ENCODE results near the gene HPGD.

The HPGD gene

DNA sequence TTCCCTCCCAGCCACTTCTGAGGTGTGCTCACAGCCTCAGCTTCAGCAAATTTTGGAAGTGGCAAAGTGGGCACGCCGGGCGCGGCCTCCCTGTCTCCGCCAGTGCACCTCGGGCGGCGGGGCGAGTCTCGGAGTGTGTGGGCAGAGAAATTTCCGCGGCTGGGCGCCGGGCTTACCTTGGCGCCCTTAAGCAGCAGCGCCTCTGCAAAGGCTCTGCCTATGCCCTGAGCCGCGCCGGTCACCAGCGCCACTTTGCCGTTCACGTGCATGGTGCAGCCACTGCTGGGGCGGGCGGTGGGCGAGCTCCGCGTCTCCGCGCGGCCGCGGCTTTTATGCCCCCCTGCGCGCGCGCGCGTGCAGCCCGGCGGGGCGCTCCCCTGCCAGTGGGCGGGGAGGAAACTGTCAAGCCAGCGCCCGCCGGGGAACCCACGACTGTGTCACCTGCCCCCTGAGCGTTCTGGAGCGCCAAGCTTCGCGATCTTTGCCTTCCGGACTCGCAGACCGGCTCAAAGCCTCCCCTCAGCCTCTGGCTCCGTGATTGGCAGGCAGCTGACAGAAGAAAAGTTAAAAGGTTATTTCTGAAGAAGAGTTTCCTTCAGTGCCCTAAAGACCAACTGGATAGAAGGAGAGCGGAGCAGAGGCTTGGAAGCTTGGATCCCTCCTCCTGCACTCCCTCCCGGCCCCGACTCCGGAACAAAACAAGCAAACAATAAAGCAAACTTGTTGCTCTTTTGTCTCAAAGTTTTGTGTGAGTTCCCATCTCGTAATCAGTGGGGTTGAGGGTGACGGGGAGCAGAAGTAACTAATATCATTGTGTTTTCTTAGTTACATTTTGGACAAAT, at the start of gene HPGD:
Gene HPGD, minus strand, starts transcription at position 306 of the 842 bp plus-strand sequence. Its CDS starts 37 bp downstream, at position 269.
- DNase-seq: peak; percentile 66

DNA sequence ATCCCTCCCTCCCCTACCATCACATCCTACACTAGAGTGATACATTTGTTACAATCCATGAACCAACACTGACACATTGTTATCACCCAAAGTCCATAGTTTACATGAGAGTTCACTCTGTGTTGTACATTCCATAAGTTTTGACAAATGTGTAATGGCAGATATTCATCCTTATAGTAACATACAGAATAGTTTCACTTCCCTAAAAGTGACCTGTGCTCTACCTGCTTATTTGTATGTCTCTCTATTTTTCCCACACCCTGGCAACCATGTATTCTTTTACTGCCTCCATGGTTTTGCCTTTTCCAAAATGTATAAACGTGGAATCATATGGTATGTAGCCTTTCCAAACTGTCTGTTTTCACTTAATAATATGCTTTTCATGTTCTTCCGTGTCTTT, 42.2 kb upstream of the HPGD start:
- DNase-seq: no peak

DNA sequence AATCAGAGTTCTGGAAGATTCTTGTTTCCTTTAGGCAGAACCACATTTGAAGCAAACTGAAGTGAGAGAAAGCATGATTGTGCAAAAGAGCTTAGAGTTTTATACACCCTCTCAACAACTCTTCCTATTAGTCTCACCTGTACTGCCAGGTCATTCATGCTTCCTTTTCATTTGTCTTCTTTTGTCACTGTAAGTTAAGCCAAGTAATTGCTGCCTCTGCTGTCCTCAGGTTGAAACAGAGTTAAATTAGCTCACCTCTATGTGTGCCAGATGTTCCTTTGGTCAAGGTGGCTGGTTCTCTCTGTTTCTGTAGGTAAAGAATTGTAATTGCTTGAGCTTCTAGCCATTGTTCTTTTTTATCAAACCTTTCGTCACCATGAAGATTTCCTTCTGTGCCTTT, 41.1 kb upstream of the HPGD start:
- peak; percentile 15 for DNase-seq

DNA sequence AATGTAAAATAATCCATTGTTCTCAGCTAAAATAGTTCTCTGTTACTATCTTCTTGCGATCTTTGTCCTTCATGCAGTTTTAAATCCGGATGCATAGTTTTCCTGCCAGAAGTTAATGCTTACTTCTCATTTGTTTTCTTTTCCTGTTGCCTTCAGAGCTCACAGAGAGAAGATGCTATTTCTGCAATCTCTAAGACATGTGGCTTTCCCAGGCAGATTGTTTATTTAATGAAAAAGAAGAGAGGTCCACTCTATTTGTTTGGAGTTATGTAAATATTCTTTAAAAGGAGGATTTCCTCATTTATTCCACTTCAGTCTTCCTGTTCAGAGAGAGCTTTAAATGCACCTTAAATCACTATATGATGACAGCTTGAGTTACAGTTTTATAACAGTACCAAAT, 39.3 kb upstream of the HPGD start:
- no peak for DNase-seq

DNA sequence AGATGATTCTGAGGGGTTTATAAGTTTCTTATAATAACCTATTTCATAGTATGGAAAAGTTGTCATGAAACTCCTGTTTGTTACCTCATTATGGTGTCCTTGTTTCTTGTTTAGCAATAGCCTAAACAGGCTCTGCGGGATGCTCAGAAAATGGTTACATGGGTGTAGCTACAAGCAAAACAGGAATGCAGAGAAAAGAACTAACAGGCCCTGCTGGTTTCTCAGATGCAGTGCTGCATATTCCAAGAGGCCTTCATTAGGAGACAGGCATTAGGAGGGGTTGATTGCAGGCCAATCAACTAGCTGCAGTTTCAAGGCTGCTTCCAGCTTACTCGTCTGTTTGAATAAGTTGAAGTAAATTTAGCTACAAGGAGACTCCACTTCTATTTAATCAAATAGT, 37.6 kb upstream of the HPGD start:
- DNase-seq: no peak

DNA sequence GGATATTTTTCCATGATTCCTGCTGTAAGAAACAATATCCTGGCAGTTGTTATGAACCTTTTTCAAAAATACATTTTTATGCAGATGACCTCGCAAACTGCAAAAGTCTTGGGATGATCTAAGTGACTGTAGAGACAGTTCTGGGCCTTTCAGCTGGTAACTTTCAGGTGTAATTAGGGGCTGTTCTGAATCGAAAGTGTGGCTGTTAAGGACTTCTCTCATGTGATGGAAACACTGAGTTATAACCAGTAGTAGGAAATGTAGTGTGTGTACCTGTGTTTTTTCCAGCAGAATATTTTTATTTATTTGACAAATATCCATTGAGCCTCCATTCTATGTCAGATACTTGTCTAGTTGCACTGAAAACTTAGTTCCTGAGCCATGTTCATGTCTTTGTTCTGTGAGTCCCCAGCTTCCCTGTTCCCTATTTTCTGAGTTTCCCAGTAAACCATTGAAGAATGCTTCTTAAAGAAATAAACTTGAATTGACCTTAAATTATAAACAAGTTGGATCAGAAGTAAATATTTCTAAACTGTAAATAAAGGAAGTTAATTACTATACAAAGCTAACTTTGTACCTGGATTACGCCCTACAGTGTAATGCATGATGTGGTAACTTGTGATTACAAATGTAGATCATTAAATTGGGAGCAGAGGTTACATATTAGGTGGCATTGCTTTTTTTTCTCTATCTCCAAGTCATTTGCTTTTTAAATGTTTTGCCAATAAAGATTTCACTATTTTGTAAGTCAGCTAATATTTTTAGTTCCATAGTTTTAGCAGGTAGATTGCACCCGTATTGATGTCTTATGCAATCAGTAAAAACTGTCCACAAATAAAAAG, 33.7 kb upstream of the HPGD start:
- DNase-seq: no peak

DNA sequence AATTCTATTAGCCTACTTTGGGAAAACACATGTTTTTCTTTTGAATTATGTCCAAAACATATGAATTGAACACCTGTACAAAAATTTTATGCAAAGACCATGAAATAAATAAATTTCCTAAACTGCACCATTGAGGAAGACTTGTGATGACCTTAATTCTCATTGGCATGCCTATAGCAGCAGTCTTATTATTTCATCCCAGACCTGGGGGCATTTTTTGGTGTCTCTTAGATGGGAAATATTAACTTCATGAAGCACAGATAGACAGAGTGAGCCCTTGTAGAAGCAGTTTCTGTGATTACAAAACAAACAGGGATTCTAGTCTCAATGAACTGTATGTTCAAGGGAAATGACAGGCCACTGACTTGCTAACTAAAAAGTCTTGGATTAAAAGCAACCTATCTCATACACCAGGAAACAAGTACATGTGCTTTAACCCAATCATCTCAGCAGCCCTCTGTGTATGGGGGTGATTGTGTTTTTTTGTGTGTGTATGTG, 32.0 kb upstream of the HPGD start:
- DNase-seq: no peak

DNA sequence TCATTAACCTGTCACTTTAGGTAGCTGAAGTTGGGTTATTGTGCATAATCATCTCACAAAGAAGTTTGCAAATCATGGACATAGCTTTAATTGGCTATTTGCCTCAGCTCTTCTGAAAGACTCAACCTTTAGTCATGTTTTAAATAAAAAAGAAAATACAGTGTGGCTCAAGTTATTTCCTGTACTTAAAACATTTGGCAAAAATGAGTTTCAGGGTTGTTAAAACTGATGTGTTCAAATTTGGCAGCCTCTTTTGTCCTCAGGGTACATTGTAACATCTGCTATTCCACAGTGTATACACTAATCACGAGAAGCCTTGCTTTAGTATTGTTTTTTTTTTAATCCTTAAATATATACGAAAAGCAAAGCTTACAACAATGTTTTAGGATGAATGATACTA, 31.5 kb upstream of the HPGD start:
- DNase-seq: no peak

DNA sequence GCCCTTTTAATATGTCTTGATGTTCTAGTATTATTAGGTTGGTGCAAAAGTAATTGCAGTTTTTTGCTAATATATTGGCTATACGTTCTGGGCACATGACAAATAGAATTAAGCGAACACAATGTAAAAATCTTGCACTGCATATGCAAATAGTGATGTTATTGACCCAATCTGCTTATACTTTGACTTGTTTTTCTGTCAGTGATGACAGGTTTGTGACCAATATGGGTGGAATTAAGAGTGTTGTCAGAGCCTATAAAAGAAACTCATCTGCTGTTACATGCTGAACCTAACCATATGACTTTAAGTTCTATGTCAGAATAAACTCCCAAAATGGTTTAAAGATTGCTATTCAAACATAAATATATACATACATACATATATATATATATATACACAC, 30.7 kb upstream of the HPGD start:
- no peak for DNase-seq

DNA sequence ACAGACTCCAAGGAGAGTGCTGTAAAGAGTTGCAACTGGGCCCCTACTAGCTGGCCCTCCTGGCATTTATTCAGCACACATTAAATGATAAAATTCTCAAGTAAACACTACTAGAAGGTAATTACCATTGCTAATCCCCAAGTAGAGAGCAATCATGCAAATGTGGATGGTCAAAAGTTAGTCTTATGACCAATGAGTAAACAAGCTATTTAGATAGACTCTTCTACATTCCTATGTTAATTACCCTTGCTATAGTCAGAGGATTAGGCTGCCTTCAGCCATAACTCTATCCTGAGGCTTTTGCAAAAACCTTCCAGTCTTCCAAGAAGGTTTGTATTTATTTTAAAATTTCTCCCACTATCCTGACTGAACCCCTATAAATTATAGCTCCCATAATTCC, 28.3 kb upstream of the HPGD start:
- no peak for DNase-seq

DNA sequence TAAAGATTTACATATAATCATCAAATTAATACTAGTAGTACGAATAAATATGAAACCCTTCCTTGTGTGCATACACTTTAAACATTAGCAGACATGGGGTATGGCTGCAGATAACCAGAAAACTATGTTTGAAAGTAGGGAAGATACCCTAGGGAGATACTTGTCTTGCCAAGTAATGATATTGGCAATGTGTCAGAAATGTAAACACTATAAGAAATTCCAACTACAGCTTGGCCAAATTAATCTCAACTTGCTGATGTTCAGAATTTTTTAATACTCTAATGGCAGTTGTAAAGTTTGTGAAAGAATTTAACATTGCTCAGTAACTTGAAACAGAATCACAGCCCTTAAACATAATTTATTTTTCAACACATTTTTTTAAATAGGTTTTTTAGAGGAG, 27.4 kb upstream of the HPGD start:
- no peak for DNase-seq

DNA sequence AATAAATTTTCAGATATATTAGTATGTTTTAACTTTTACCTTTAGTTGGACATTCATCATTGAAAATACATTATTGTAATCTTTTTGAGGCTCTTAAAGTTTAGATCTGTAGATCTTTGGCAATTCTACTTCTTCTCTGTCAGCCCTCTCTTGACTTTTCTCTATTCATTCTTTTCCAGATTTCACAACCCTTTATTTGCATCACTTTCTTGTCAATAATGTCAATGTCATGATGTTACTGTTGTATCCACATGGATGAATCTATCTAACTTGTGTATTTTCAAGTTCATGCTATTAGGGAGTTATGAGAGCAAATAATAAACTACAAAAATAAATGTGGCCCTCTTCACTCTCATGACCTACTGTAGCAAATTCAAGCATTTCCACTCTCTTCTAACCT, 23.0 kb upstream of the HPGD start:
- no peak for DNase-seq

DNA sequence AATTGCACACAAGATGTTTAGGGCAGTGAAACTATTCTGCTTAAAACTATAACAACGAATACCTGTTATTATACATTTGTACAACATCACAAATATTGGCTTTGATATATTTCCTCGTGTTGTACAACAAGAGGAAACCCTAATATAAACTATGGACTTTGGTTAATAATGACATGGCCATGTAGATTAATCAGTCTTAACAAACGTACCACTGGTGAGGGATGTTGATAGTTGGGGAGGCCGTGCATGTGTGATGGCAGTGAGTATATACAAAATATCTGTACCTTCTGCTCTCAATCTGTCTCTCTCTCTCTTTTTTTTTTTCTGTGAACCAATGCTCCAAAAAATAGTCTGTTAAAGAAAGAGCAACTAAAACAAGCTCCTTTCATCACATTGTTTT, 22.2 kb upstream of the HPGD start:
- DNase-seq: no peak

DNA sequence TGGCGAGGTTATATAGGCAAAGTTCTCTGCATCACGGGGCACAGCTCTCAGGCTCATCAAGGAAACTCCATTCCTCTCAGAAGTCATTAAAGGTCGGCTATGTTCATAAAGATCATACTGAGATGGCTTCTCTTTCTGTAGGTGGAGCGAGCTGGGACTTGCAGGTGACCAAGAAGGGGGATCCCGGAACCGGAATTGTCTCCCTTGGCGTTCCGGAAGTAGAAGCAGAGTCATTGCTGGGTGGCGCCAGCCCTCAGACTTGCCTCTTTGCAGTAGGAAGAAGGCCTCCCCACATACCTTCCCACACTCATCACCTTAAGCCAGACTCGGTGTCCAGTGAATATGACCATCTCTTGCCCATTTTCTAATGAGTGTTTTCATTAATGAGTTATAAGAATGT, 17.9 kb upstream of the HPGD start:
- no peak for DNase-seq

DNA sequence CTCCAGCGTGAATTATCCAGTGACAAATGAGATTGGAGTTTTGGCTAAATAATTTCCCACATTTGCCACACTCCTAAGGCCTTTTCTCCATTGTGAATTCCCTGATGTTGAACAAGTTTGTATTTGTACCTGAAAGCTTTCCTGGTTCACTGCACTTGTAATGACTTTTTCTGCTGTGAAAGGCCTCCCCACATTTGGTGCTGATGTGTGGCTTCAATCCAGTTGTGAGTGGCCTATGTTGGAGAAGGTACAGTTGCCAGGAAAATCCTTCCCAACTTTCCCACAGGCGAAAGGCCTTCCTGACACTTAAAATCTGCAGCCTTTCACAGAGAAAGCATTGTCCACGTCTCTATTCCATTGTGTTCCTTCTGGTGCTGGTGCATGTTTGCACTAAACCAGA, 17.3 kb upstream of the HPGD start:
- DNase-seq: no peak

DNA sequence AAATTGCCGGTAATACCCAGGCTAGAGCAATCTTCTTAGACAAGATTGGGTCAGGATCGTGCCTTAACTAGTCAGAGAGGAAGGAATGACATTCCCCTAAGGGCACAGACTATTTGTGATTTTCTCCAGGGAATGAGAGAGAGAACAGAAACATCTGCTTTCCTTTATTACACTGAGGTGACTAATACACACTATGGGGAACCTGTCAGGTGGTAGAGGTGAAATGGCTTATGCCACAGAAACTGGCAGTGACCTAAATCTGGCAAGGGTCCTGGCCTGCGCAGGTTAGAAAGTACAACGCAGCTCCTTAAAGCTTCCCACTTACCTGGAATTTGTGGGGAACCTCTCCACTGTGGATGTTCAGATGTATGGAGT, 16.6 kb upstream of the HPGD start:
- no peak for DNase-seq

DNA sequence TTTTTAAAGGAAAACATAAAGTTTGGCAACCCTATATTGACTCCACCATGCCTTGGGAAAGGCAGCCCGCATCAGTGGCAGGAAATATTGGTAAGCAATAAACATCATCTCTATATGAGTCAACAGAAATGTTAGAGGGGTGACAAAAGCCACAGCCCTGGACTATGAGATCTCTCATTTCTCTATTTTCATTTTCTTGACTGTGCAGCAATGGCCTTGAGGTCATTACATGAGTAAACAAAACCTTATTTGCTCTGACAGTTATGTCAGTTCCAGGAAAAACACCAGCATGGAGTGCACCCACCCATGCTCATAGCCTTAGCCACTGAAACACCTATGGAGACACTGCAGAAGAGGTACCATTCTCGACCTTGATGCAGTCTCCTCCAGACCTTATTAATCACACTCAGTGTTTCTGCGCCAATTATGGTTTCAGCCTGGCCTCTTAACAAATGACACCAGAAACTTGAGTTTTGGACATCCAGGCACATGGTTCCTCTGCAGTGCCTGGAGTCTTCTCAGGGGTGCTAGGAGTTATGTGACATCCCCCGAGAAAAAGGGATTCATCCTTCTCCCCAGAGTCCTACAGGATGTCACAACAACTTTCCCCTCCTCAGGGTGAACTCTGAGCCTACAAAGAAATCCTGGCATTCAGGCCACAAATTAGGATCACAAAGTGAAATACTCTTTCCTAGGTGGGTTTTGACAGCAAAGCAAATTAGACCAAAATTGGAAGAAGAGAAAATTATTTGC, 16.0 kb upstream of the HPGD start:
- DNase-seq: no peak

DNA sequence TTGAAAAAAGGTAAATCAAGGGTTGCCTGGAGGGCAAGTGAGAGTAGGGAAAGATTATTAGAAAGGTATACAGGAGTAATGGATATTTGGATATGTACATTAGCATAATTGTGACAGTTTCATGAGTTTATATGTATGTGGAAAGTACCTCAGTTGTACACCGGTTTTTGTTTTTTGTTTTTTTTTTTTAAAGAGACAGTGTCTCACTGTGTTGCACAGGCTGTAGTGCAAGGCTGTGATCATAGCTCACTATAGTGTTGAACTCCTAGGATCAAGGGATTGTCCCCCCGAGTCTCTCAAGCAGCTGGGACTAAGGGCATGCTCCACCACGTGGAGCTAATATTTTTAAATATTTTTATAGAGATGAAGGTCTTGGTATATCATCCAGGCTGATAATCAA, 15.3 kb upstream of the HPGD start:
- no peak for DNase-seq

DNA sequence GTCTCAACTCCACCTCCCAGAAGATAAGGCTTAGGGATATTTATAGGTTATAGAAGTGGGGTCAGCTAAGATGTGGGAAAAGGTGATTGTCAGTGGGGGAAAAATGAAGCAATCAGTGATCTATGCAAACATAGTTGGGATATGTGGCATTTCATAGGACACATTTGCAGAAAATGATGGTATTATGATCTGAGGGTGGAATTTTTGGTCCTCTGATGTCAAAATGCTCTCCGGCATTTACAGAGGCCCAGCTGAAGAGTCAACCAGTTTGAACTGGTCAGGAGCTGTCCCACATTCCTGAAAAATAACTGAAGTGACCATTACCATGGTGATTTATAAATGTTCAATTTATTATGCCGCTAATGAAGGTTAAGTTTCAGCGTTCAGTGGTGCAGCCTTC, 12.2 kb upstream of the HPGD start:
- no peak for DNase-seq

DNA sequence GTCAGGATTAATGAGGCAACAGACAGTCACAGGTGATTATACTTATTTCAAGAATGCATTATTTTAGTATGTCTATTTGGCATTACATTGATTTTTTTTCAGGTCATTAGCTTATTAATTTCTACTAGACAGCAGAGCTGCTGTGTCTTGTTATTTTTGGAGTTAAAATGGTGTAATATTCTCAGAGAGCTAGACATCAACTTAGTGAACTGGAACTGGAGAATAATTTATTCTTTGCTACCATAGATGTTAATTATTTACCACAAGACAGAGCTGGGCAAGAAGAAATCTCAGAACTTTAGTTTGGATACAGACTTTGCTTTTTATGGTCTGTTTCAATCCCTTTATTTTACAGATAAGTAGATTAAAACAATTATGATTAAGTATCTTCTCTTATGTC, 10.2 kb upstream of the HPGD start:
- DNase-seq: no peak

DNA sequence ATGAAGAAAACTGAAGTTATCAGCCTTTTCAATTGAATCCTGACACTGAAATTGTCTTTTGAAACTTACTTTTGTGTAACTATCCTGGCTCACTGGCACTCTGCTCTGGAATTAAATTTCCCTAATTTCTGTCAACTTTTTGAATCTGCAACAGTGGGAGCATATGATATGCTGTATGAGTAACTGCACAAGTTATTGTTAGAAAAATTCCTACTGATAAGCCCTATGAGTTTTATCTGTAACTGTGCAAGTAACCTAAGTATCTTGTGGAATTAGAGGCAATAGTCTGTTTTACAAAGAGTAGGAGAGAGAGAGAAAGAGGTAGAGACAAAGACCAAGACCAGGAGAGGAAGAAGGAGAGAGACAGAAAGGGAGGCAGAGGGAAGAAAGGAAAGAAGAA, 9.2 kb upstream of the HPGD start:
- DNase-seq: no peak

DNA sequence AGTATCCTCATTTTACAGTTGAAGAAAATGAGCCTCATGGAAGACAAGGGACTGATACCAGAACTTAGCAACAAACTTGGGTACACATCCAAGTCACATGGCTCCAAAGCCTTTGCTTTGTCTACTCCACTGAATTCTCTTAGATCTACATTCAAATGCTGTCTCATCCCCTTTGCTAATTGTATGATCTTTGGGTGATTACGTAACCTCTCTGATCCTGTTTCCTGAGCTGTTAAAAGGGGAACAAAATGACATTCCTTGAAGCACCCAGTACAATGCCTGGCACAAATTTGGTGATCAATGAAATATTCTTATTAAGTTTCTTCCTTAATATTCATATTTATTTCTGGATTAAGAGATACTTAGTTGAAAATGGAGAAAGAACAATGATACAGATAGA, 5.9 kb upstream of the HPGD start:
- no peak for DNase-seq

DNA sequence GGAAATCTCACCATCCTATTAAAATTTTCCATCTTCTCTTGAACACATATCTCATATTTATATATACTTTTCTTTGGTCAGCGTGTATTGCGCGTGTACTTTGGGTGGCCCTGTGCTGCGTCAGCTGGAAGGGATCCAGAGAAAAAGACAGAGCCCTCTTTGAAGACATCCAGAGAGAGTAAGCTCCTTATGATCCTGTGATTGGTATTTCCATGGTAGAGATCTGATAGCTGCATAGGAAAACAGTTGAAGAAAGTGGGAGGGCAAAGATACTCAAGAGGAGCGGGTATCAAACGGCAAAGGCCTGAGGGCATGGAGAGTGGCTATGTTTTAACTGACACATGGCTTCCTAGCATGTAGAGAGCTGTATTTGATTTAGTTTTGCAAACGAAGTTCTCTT, 4.4 kb upstream of the HPGD start:
- DNase-seq: no peak

DNA sequence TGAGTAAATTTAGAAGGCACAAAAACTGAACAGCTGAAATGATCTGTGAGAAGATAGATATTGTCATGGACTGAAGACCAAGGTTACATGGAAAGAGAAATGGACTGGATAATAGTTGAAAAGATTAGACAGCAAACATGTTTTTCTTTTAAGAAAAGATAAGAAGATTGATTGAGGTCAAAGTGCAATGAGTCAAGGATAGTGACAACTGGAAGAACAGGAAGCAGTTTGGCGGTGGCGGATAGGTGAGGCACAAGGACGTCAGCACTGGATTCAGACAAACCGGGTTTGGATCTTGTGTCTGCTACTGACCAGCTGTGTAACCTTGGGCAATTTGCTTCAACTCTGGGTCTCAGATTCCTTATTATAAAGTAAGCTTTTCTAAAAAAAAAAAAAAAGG, 2.0 kb upstream of the HPGD start:
- DNase-seq: no peak

Measured in COR-L47 (cell line).